Small intestine (tissue), 7 donors: ENCODE results near the gene CLRN2. TPM values are rescaled to one million over a fixed set of nuclear protein-coding genes. Genes with fewer than 3 reads are reported as not detected.
A peak's percentile ranks its signal among the peaks of the same experiment; 100 is the strongest.

ENCODE experiments used
- DNase-seq, 2 donors: peaks; one replicate each; pipeline versions ENCODE4 v3.0.0 to v3.0.0-alpha.2; 2013
- FAIRE-seq: peaks from 2 replicates; lab custom pipeline; 2012; peaks lifted over from hg19 to GRCh38; lab: Jason Lieb, UNC
- H3K27ac ChIP-seq, 3 donors: one replicate each; pipeline ENCODE4 v1.5.1; 2013; ENCODE audit warnings: low read length in 2 of 3, mild to moderate bottlenecking in 2 of 3, control low read depth in 1 of 3, inconsistent platforms in 1 of 3, low read depth in 1 of 3, moderate library complexity in 1 of 3
- H3K27me3 ChIP-seq, 3 donors: one replicate each; pipeline ENCODE4 v1.6.1; 2013; ENCODE audit warnings: low read length in 3 of 3, inconsistent platforms in 1 of 3; ENCODE audit not compliant: control insufficient read depth in 3 of 3, insufficient read depth in 3 of 3
- H3K36me3 ChIP-seq, 3 donors: one replicate each; pipeline ENCODE4 v1.6.1; 2013; ENCODE audit warnings: low read length in 3 of 3, inconsistent platforms in 1 of 3, low read depth in 1 of 3, mild to moderate bottlenecking in 1 of 3, moderate library complexity in 1 of 3; ENCODE audit not compliant: control insufficient read depth in 3 of 3, insufficient read depth in 2 of 3
- H3K4me1 ChIP-seq, 3 donors: one replicate each; pipeline ENCODE4 v1.6.1; 2013; ENCODE audit warnings: low read length in 2 of 3, inconsistent platforms in 1 of 3, low read depth in 1 of 3, mild to moderate bottlenecking in 1 of 3, moderate library complexity in 1 of 3; ENCODE audit not compliant: control insufficient read depth in 3 of 3, insufficient read depth in 2 of 3
- H3K4me3 ChIP-seq, 3 donors: one replicate each; pipeline ENCODE4 v1.5.1; 2013; ENCODE audit warnings: low read length in 3 of 3, control low read depth in 1 of 3, inconsistent platforms in 1 of 3, low read depth in 1 of 3, mild to moderate bottlenecking in 1 of 3, moderate library complexity in 1 of 3
- H3K9me3 ChIP-seq, 2 donors: one replicate each; pipeline ENCODE4 v1.6.1; 2013; ENCODE audit warnings: low read depth in 1 of 2, low read length in 1 of 2; ENCODE audit not compliant: control insufficient read depth in 2 of 2, insufficient read depth in 1 of 2
- WGBS, 3 donors: extraction: QIAGEN DNeasy Blood & Tissue Kit; methylation state at CpG; one replicate each; pipeline ENCODE4 v1.1.7; 2013; 5-methylcytosine and 5-hydroxymethylcytosine counted together
- polyA plus RNA-seq, 4 donors: library from polyadenylated mRNA; stranded (reverse) in 3 of 4; unstranded in 1 of 4; fragments of 200-250 nt in 3 of 4; fragments of 120-200 nt in 1 of 4; gene quantifications; one replicate each; pipeline versions ENCODE4 v1.2.1 to v1.2.3, GENCODE V29; 2013
- donor health status: healthy with polysubstance abuse.
- donor health status: control.
- donor health status: control.
- donor health status: Bipolar disorder and iron deficiency.
- donor health status: healthy.

CLRN2 gene
- polyA plus RNA-seq, 4 donors: not detected

- WGBS, 3 donors: 8 to 25% (median 22%) methylated on average over 6 of the region's 6 CpGs
These were observed 29.2 kb downstream of the CLRN2 start for GRCh38 chr4:17544205-17544604.

GRCh38 chr4:17544831-17545234 lies 29.9 kb downstream of the CLRN2 start:
- no peak for FAIRE-seq
- no peak overlapping the region for H3K4me3 ChIP-seq
- no peaks in the 10 kb centered on the region for H3K4me1 ChIP-seq
- H3K27ac ChIP-seq: no peak overlapping the region
- no peak for DNase-seq
- H3K27me3 ChIP-seq: no peaks in the 10 kb centered on the region
- no peaks in the 10 kb centered on the region for H3K36me3 ChIP-seq
- H3K9me3 ChIP-seq: no peaks in the 10 kb centered on the region
- WGBS, 3 donors: 23 to 44% (median 35%) methylated on average over 3 of the region's 3 CpGs

More at GRCh38 chr4:17544205-17544604, 29.2 kb downstream of the CLRN2 start:
- no peak overlapping the region for H3K27ac ChIP-seq
- H3K4me3 ChIP-seq: no peak overlapping the region
- H3K9me3 ChIP-seq: no peaks in the 10 kb centered on the region
- FAIRE-seq: no peak
- DNase-seq: peak; percentile 9 to 18
- no peaks in the 10 kb centered on the region for H3K36me3 ChIP-seq
- no peaks in the 10 kb centered on the region for H3K4me1 ChIP-seq
- H3K27me3 ChIP-seq: no peaks in the 10 kb centered on the region

GRCh38 chr4:17545374-17546140 lies 30.6 kb downstream of the CLRN2 start:
- H3K9me3 ChIP-seq: no peaks in the 10 kb centered on the region
- no peaks in the 10 kb centered on the region for H3K36me3 ChIP-seq
- H3K4me1 ChIP-seq: no peaks in the 10 kb centered on the region
- no peak overlapping the region for H3K27ac ChIP-seq
- H3K27me3 ChIP-seq: no peaks in the 10 kb centered on the region
- WGBS, 3 donors: 66 to 78% (median 73%) methylated on average over 11 of the region's 11 CpGs
- no peak overlapping the region for H3K4me3 ChIP-seq
- no peak for DNase-seq
- no peak for FAIRE-seq

- Histone ChIP-seq H3K4me1 (no peaks in the 10 kb centered on the region), H3K9me3 (no peaks in the 10 kb centered on the region), H3K4me3 (no peak overlapping the region), H3K27me3 (no peaks in the 10 kb centered on the region), H3K36me3 (no peaks in the 10 kb centered on the region), H3K27ac (no peak overlapping the region)
- 87 to 92% (median 90%) methylated on average over 10 of the region's 10 CpGs for WGBS, 3 donors
- no peak for DNase-seq
- no peak for FAIRE-seq
These were observed 31.3 kb downstream of the CLRN2 start for GRCh38 chr4:17546222-17546621.

GRCh38 chr4:17546678-17547077 lies 31.7 kb downstream of the CLRN2 start:
- no peak for FAIRE-seq
- Histone ChIP-seq H3K36me3 (no peaks in the 10 kb centered on the region), H3K27me3 (no peaks in the 10 kb centered on the region), H3K4me3 (no peak overlapping the region), H3K27ac (no peak overlapping the region), H3K4me1 (no peaks in the 10 kb centered on the region), H3K9me3 (no peaks in the 10 kb centered on the region)
- 82 to 89% (median 88%) methylated on average over 12 of the region's 12 CpGs for WGBS, 3 donors
- no peak for DNase-seq

- DNase-seq: no peak
- Histone ChIP-seq H3K27me3 (peaks cover 0 to 3% (median 0%) of the 10 kb centered on the region in 3 donors), H3K27ac (no peak overlapping the region), H3K4me1 (no peaks in the 10 kb centered on the region), H3K9me3 (no peaks in the 10 kb centered on the region), H3K36me3 (no peaks in the 10 kb centered on the region), H3K4me3 (no peak overlapping the region)
- FAIRE-seq: no peak
- WGBS, 3 donors: 87 to 93% (median 92%) methylated on average over 3 of the region's 3 CpGs
These were observed 35.6 kb downstream of the CLRN2 start for GRCh38 chr4:17550549-17550948.

- Histone ChIP-seq H3K36me3 (no peaks in the 10 kb centered on the region), H3K27me3 (peaks cover 0 to 3% (median 0%) of the 10 kb centered on the region in 3 donors), H3K27ac (no peak overlapping the region), H3K4me3 (no peak overlapping the region), H3K4me1 (no peaks in the 10 kb centered on the region), H3K9me3 (no peaks in the 10 kb centered on the region)
- WGBS, 3 donors: 25 to 42% (median 41%) methylated on average over 5 of the region's 5 CpGs
- DNase-seq (no peak), FAIRE-seq (no peak)
These were observed 37.5 kb downstream of the CLRN2 start for GRCh38 chr4:17552427-17552826.

GRCh38 chr4:17554568-17554967 lies 39.6 kb downstream of the CLRN2 start:
- H3K4me1 ChIP-seq: no peaks in the 10 kb centered on the region
- no peaks in the 10 kb centered on the region for H3K9me3 ChIP-seq
- WGBS, 3 donors: 61 to 76% (median 66%) methylated on average over 4 of the region's 4 CpGs
- H3K27me3 ChIP-seq: peaks cover 0 to 3% (median 0%) of the 10 kb centered on the region in 3 donors
- H3K36me3 ChIP-seq: no peaks in the 10 kb centered on the region
- H3K27ac ChIP-seq: no peak overlapping the region
- H3K4me3 ChIP-seq: no peak overlapping the region
- DNase-seq (no peak), FAIRE-seq (no peak)

GRCh38 chr4:17556498-17556897 lies 41.5 kb downstream of the CLRN2 start:
- Histone ChIP-seq H3K4me1 (no peaks in the 10 kb centered on the region), H3K27ac (no peak overlapping the region), H3K9me3 (no peaks in the 10 kb centered on the region), H3K36me3 (no peaks in the 10 kb centered on the region), H3K4me3 (no peak overlapping the region), H3K27me3 (peaks cover 0 to 3% (median 0%) of the 10 kb centered on the region in 3 donors)
- no peak for DNase-seq
- no peak for FAIRE-seq
